IPS DF 4.7 (cell line): ENCODE measurements around the gene CHST3.
"Not testable (repeated sequence)": the region's sequence is repeated elsewhere in the genome, so short reads cannot be mapped to it uniquely, and the experiment has no call there.

Experiments
- DNase-seq: peaks from one replicate; pipeline ENCODE4 v3.0.0-alpha.2; 2013; ENCODE audit warnings: low spot score; ENCODE audit errors: extremely low read depth

The CHST3 gene

DNA sequence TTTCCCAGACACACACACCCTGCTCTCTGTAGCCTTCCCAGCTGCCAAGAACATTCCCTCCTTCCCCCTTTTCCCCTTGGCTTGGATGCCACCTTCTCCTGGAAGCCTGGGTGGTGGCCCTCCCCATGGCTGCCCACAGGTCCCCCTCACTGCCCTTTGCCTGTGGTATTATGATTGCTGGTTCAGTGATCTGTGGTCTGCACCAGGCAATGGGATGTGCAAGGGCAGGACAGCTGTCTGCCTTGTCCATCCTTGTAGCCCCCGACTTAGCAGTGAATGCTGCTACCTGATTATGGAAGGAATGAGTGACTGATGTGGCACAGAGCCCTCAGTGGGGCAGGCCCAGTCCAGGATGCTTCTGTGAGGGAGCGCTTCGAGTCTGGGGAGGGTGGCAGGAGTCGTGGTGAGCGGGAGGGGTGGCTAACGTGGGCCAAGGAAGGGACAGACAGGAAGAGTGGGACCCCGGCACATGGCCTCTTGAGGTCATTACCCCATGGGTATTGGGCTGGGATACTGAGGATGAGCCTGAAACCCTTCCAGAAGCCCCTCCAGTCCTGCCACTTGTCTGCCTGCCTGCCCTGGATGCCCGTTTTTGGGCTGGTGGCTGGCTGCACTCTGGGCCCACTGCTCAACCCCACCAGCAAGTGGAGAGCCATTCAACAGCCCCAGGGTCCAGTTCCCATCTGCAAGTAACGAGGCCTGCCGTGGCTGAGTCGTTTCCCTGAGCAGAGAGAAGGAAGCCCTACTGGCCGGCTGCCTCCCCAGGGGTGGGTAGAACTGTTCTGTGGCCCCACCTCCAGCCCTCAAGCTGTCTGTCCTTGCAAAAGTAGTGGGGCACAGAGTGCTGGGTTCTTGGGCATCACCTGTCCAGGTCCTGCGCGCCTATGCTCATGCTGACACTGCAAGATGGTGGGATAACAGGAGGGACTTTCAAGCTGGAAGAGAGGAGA lies 8.8 kb downstream of the CHST3 start:
- no peak for DNase-seq

DNA sequence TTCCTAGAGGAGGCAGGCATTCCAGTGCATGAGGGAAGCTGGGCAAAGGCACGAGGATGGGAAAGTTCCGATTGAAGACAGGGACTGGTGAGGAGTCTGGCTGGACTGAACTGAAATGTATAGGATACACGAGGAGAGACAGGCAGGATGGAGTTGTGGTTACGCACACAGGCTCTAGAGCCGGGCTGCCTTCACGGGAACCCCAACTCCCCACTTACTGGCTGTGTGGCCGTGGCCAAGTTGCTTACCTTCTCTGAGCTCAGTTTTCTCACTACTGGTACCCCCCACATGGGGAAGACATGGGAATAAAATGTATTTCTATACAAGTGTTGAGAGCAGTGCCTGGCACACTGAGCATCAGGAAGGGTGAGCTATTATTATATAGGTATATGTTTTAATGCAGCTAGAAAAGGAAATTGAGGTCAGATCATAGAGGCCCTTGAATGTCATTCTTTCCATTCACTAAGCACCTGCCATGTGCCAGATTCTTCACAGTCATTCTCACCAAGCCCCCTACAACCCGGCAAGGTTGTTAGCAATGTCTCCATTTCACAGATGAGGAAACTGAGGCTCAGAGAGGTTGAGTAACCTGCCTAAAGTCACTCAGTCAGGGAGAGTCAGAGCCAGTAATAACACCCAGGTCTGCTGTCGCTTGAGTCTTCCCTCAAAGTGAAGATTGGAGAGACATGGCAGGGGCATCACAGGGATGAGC lies 9.7 kb downstream of the CHST3 start:
- DNase-seq, result no peak

DNA sequence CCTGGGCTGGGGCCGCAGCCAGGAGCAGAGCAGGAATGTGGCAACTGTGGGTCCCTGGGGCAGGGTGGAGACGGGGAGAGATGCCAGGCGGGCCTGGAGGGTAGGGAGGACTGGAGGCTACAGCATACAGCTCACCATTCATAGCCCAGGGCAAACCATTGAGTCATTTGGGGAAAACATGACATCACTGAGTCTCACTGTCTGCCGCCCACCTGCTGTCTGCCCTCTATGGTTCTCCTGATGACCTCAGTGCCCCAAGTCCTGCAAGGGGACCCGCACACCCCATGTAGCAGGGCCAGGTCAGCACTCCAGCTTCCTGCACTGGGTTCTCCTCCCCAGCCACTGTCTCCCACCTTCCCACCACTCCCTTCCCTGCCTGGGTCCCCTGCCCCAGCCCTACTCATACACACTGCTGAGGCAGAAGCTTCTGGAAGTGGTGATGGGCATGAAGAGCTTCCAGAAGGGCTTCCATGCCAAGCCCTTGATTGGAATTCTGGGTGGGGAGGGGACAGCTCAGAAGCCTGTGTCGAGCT lies 10.4 kb downstream of the CHST3 start:
- no peak for DNase-seq

DNA sequence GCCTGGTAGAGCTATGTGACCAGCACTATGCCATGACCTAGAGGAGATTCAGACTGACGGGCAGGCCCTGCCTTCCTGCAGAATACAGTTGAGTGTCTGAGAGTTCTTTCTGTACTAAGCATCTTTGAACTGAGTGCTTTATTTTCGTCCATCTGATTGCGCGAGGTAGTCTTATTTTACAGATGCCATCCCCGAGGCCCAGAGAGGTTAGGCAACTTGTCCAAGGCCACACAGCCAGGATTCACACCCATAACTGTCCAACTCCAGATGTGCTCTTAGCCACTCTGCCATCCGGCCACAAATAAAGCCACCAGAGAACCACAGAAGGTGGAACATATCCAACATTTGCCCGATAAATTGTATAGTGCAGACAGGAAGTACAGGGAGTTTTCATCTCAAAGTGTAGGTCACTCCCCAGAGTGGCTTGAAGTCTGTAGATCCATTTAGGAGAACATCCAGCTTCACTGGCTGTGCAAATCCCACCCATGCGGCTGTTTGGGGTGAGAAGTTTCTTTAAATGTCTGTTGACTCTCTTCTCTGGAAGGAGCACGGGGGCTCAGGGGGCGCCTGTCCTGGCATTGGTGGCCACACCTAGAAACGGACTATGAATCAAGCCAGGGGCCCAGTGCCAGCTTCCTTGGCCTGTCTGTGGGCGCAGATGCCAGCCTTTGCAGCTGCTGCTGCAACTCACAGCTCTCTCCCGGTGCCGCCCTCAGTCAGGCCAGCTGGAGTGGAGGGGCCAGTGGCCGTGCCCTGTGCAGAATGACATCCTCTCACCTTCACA lies 11.1 kb downstream of the CHST3 start:
- DNase-seq, result no peak

DNA sequence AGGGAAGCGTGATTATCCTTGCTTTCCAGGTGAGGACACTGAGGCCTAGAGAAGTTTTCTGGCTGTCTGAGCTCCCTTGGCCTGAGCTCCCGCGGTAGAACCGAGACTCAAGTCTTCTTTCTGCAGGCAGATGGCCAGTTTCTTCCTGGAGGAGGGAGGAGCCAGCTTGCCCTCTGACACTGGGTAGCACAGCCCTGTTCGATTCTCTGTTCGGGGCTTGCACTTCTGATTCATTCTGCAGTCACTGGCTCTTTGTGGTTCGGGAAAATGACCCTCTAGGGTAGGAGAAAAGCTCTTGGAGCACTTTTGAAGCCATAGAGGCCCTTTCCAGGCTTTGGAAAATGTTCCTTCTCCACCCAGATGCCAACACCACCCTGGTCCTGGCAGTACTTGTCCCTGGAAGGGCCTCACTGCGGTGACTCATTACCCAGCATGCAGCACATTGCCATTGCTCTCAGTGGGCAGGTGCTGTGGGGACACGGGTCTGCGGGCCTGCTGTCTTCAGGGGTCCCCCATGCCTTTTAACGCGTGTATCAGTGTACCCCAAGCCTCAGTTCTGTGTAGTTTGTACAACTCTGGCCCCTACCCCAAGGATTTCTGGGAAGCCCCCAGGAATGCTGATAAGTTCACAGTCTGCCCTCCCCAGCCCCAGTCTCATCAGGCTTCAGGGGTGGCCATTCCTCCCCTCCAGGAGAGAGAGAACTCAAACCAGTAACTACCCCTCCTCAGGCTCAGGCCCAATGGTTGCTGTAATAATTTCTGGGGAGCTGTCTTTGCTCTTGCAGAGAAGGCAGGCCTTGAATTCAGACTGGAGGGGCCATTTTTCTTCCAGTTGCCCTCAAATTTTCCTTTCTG lies 11.9 kb downstream of the CHST3 start:
- DNase-seq, result no peak

DNA sequence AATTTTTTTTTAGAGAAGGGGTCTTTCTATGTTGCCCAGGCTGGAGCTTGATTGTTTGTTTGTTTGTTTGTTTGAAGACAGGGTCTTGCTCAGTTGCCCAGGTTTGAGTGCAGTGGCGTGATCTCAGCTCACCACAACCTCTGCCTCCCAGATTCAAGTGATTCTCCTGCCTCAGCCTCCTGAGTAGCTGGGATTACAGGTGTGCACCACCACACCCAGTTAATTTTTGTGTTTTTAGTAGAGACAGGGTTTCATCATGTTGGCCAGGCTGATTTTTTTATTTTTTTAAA lies 13.4 kb downstream of the CHST3 start:
- DNase-seq, result not testable (repeated sequence)

DNA sequence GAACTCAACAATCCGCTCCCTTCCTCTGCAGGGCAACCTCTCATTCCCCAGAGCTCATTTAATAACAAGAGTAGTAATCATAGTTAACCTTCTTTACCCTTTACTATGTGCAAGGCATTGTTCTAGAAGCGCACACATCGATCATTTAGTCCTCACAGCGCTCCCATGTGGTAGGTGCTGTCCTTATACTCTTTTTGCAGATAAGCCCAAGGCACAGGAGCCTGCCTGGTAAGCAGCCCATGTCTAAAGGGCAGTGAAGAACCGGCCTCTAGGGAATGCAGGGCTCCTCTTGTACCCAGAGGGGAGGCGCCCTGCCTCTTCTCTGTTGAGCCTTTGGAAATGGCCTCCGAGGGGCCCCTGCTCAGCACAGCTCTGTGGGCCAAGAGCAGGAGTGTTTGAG lies 14.3 kb downstream of the CHST3 start:
- DNase-seq, result no peak

DNA sequence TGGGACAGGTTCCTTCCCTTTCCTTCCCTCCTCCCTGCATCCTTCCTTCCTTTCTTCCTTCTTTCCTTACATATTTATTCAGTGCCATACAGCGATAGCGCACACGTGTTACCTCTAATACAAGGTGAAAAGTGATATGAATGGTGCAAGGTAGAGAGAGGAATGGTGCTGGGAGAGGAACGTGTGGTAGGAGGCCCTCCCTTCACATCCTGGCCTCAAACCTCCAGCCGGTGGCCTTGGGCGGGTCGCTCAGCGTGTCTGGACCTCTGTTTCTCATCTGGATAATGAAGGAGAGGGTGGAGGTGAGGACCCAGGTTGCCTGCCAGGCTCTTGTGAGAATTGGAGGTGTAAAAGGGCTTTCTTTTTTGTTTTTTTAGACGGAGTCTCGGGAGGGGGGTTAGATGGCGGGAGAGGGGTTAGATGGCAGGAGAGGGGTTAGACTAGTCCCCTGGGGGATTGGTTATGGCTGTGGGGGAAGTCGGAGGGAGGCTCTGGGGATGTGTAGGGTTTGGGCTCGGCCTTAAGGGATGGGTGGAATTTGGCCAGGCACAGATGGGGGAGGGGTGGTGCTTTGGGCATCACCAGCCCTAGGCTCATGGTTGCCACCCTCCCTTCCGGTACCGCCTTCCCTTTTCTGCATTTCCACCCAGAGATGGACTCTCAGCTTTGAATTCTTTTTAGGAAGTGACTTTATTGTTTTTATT lies 14.9 kb downstream of the CHST3 start:
- no peak for DNase-seq

DNA sequence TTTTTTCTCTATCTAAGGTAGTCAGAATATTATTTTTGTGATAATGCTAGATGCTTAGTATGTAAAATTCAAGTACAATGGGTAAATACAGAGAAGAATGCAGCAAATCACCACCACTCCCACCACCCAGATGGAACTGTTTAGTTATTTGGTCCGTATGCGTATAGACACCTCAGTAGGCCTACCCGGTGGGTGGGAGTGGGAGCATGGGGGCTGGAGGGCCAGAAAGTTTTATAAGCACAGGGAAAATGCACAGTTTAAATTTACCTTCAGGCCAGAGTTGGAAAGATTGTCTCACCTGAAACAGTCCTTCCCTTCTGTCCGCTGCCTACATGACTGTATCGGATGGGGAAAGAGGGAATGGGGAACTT lies 15.5 kb downstream of the CHST3 start:
- no peak for DNase-seq

DNA sequence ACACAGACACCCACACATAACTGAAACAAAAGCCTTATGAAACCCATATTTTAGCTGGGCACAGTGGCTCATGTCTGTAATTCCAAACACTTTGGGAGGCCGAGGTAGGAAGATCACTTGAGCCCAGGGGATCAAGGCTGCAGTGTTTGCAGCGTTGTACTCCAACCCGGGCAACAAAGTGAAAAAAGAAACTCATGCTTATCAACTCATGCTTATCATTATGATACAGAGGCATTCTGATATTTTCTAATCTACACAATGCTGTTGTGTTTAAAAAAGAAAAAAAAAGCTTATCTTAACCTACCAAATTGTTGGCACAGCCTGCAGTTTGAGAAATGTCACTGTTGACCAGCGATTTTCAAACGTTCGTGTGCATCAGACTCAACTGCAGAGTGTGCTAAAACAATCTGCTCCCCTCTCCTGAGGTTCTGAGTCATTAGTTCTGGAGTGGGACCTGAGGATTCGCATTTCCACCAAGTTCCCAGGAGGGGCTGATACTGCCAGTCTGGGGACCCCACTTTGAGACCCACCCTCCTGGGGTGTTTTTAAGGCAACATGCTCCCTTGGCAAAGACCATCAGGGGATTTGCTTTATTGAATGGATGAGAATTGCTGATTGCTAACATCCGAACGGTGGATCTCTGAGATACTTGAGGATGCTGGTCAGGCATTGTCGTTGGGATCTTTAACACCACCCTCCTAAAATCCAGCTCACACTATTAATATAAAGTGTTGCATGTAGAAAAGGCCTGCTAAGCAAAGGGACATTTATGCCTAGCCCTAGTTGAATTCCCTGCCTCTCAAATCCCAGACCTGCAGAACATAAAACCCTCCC lies 16.2 kb downstream of the CHST3 start:
- DNase-seq, result no peak

DNA sequence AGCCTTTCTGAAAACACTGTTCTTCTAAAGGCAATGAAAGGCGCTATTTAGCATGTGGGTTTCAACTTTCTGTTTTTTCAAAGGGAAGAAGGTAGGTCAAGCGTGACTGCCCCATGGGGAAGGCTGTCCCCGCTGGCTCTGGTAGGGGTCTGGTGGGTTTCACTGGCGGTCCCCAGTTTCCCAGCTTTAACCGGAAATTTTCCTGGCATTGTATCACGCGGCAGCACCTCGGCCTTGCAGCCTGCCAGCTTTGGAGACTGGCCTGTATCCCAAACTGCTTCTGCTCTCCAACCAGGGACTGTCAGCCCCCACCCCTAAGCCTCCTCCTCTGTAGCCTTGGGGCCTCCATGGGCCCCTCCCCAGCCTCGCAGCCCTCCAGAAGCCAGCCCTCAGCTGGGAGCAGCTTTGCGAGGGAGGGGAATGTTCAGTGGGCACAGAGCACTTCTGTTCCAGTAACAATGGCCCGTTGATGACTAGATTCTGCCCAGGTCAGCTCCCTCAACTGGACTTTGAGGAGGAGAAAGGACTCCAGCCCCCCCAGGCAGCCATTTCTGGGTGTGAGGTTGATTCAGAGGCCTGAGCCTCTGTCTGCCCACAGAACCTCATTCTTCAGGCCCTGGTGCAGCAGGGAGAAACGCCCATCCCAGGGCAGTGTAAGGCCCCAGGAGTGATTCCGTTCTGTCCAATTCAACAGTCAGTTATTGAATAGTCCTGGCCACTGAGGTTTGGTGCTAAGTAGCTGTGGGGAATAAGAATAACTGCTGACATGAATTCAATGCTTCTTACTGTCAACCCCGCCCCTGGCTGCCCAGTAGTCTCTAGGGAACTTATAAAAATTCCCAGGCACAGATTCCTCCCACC lies 17.1 kb downstream of the CHST3 start:
- no peak for DNase-seq

DNA sequence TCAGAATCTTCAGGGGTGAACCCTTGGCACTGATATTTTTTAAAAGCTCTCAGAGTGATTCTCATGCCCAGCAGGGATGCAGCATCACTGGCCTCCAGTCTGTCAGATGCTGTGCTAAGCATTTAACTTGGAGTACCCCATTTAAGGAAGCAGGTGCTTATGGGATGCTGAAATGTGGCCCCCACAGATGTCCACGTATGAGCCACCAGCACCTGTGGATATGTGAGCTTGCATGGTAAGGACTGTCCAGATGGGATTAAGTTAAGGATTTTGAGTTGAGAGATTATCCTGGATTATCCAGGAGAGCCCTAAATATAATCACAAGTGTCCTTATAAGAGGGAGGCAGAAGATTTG lies 17.7 kb downstream of the CHST3 start:
- DNase-seq, result no peak

DNA sequence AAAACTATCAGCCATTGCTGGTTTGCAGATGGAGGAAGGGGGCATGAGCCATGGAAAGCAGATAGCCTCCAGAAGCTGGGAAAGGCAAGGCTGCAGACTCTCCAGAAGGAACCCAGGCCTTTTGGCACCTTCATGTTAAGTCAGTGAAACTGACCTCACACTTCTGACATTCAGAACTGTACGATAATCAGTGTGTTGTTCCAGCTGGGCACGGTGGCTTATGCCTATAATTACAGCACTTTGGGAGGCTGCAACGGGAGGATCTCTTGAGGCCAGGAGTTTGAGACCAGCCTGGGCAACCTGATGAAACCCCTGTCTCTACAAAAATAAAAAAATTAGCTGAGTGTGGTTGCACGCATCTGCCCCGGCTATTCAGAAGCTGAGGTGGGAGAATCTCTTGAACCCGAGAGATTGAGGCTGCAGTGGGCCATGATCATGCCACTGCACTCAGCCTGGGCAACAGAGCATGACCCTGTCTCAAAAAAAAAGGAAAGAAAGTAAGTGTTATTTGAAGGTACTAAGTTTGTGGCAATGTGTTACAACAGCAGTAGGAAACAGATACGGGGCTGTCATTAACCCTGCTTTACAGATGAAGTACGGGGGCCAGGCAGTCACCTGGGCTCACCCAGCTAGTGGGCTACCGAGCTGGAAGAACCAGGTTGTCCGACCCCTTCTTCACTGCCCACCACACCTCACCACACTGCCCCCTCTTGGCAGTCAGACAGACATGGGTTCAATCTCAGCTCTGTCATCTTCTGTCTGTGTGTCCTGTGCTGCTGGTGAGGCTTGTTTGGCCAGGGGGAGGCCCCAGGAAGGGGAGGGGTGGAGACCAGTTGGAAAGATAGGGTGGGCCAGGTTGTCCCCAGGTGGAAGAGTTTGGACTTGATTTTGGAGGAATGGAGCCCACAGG lies 18.3 kb downstream of the CHST3 start:
- no peak for DNase-seq

DNA sequence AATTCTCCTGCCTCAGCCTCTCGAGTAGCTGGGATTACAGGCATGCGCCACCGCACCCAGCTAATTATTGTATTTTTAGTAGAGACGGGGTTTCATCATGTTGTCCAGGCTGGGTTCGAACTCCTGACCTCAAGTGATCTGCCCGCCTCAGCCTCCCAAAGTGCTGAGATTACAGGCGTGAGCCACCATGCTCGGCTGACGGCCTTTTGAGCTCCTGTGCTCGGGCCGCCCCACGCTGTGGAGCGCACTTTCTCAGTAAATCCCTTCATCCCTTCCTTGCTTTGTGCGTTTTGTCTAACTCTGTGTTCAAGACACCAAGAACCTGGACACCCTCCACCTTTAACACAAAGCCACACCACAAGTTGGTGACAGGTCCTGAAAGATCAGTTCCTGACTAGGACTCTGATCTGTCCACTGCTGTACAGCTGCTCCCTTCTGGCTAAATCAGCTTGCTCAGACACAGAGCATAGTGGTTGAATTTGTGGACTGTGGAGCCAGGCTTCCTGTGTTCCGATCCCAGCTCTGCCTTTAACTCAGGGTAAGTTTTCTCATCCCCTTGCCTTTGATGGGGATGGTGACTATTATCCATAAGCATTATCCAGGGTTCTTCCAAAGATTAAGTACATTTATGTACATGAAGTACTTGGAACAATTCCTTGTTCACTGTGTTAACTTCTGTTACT lies 20.1 kb downstream of the CHST3 start:
- no peak for DNase-seq

DNA sequence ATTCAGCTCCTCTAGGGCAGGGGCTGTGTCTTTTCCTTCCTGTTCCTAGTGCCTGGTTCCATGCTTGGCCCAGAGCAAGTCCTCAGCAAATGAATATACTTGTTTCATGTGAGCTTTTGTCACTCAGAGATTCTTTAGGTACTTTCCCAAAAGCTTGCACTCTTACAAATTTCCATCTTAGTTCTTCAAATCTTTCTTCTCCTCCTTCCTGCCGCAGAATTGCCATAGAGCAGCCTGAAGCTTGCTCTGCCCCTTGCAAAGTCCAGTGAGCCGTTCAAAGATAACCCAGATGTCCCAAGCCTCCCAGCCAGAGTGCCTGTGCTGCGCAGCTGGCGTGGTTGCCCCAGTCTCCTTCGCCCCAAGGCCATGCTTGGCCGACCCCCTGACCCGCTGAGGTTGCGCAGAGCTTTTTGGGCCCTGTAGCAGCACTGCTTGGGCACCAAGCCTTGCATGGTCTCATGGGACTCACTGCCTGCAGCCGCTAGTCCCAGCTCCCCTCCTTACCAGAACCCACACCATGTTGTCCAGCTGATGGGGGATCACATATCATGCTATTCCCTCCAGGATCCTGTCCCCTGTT lies 20.7 kb downstream of the CHST3 start:
- no peak for DNase-seq

DNA sequence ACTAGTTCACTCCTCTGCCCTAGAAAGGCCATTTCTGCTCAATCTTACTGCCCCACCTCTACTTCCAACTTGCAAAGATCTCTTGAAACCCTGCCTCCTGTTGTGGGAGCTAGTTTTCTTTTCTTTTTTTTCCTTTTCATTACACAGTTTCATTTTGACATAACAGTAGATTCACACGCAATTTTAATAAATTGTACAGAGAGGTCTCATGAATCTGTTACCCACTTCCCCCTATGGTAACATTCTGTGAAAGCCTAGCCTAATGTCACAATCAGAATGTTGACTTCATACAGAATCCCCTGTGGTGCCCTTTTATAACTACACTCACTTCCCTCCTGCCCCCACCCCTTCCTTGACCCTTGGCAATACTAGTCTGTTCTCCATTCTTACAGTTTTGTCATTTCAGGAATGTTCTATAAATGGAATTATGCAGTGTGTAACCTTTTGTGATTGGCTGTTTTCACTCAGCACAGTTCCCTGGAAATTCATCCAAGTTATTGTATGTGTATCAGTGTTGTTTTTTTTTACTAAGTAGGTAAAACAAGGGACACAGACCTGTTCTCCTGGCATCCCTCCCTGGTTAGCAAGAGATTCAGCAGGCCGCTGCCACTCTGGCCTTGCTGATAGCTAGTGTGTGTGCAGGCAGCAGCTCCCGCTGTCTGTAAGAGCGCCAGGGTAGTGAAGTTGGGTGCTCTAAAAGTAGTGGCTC lies 21.5 kb downstream of the CHST3 start:
- DNase-seq, result no peak
